Myometrial cell (primary cell): ENCODE measurements around the gene CEACAM3. TPM values are rescaled to one million over a fixed set of nuclear protein-coding genes. Genes with fewer than 3 reads are reported as not detected.

Source experiments
- total RNA-seq: library from RNA; depleted of rRNA; stranded (reverse); fragments of >200 nt; gene quantifications from 2 replicates; pipeline ENCODE4 v1.2.3, GENCODE V29; 2015

The CEACAM3 gene
- not detected in 2 replicates for total RNA-seq

GRCh38 chr19:41796362-41796761 is at the start of gene CEACAM3:
CEACAM3 (plus strand) TSS chr19:41796587; CDS start chr19:41796678, 91 bp downstream.

GRCh38 chr19:41755328-41755913 is 41.0 kb upstream of the CEACAM3 start, which contains the start of gene CEACAM6:
CEACAM6 (plus strand) TSS chr19:41755530; CDS start chr19:41755639, 109 bp downstream.

GRCh38 chr19:41844601-41845000 is 48.2 kb downstream of the CEACAM3 start, which contains the start of gene LYPD4:
LYPD4 (minus strand) TSS chr19:41844683; CDS start chr19:41839285, 5,398 bp downstream.

GRCh38 chr19:41845001-41845050 is 48.4 kb downstream of the CEACAM3 start, which contains the start of gene DMRTC2:
DMRTC2 (plus strand) TSS chr19:41845042; CDS start chr19:41847429, 2,387 bp downstream.

GRCh38 chr19:41859618-41860418 is 63.4 kb downstream of the CEACAM3 start, which contains the start of gene RPS19:
RPS19 (plus strand) TSS chr19:41860255; CDS start chr19:41860775, 520 bp downstream.

Other genes starting within 250 kb of the CEACAM3 start
- not detected in 2 replicates for gene CEACAM21, start 220.4 kb upstream of the CEACAM3 start, total RNA-seq
- gene CEACAM4, start 169.5 kb upstream of the CEACAM3 start, total RNA-seq, result not detected in 2 replicates
- not detected in 2 replicates for gene CEACAM7, start 108.3 kb upstream of the CEACAM3 start, total RNA-seq
- gene CEACAM5, start 88.0 kb upstream of the CEACAM3 start, total RNA-seq, result not detected in 2 replicates
- gene CEACAM6, start 41.1 kb upstream of the CEACAM3 start, total RNA-seq, result not detected in 2 replicates
- not detected in 2 replicates for gene LYPD4, start 48.1 kb downstream of the CEACAM3 start, total RNA-seq
- not detected in 2 replicates for gene DMRTC2, start 48.5 kb downstream of the CEACAM3 start, total RNA-seq
- gene RPS19, start 63.7 kb downstream of the CEACAM3 start, total RNA-seq, result 929 and 2,881 TPM in 2 replicates
- 0.35 TPM in 1 of 2 replicates, not detected in the other for gene CD79A, start 80.7 kb downstream of the CEACAM3 start, total RNA-seq
- 63.7 and 69.3 TPM in 2 replicates for gene ARHGEF1, start 86.6 kb downstream of the CEACAM3 start, total RNA-seq
- gene ERFL, start 131.9 kb downstream of the CEACAM3 start, total RNA-seq, result not detected in 2 replicates
- gene RABAC1, start 162.7 kb downstream of the CEACAM3 start, total RNA-seq, result 300 and 373 TPM in 2 replicates
- gene ATP1A3, start 197.6 kb downstream of the CEACAM3 start, total RNA-seq, result 0.29 and 0.89 TPM in 2 replicates